ENCODE data around the gene BRAT1. TPM values are rescaled to one million over a fixed set of nuclear protein-coding genes. Genes with fewer than 3 reads are reported as not detected.

BRAT1 gene
- total RNA-seq, 4 donors from 2014 or later: 40.5 to 88.4 (median 60.6) TPM

DNA sequence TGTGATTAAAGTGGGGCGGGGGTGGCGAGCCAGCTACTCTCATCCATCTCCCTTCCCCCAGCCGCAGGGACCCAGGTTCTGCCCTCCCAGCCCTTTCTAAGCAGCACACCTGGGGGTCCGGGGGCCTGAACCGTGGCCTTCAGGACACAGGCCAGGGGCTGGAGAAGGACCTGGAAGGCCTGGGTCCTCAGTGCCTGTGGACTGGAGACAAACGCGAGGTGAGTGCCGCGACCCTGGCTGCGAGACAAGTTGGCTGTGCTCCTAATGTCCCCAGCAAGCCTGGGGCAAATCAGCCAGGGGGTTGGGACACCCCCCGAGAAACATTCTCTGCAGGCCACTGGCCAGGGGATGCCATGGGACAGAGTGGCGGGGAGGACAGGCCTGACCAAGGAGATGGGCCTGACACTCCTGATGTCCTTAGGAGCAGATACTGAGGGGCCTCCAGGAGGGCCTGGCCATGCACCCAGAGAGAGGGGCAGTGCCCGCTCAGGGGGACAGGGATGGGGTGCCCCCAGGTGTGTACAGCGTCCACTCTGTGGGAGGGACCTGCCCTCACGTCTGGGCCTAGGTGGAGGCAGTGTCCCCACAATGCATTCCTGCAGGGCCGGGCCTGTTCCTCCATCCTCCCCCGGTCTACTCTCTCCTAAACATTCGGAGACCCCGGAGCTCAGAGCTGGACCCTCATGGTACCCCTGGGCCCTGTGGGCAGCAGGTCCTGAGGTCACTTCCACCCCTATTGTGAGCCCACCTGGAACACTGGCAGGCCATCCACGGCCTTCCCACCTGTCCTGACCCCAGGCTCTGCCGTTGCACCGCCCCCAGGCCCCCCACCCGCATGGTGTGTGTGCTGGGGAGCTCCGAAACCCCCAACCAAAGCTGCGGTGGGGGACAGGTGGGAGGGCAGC is 13.1 kb downstream of the BRAT1 start:
- intact Hi-C loops (cut with DNase I; ENCODE audit: low total_unique reads): no loop called here
- DNase-seq (ENCODE audit: low spot score in 2 of 2): no peak

GRCh38 chr7:2541291-2542010 is 13.9 kb downstream of the BRAT1 start:
- TF ChIP-seq, protein P1, sequence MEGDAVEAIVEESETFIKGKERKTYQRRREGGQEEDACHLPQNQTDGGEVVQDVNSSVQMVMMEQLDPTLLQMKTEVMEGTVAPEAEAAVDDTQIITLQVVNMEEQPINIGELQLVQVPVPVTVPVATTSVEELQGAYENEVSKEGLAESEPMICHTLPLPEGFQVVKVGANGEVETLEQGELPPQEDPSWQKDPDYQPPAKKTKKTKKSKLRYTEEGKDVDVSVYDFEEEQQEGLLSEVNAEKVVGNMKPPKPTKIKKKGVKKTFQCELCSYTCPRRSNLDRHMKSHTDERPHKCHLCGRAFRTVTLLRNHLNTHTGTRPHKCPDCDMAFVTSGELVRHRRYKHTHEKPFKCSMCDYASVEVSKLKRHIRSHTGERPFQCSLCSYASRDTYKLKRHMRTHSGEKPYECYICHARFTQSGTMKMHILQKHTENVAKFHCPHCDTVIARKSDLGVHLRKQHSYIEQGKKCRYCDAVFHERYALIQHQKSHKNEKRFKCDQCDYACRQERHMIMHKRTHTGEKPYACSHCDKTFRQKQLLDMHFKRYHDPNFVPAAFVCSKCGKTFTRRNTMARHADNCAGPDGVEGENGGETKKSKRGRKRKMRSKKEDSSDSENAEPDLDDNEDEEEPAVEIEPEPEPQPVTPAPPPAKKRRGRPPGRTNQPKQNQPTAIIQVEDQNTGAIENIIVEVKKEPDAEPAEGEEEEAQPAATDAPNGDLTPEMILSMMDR (IDR thresholded peaks at IDR 0.05): no peak
- no peak for TF ChIP-seq POLR2A (IDR thresholded peaks at IDR 0.05)
- H3K4me3 ChIP-seq (ENCODE audit: low read depth, poor library complexity, severe bottlenecking): no peak overlapping the region
- intact Hi-C loops (cut with DNase I; ENCODE audit: low total_unique reads): no loop called here
- WGBS, 2 donors: 91 to 93% methylated on average over 23 to 30 of the region's 40 CpGs
- DNase-seq (ENCODE audit: low spot score in 2 of 2): no peak

More for the DNA sequence above, 13.1 kb downstream of the BRAT1 start:
- TF ChIP-seq, protein P1 (IDR thresholded peaks at IDR 0.05): no peak
- no peak for TF ChIP-seq POLR2A (IDR thresholded peaks at IDR 0.05)
- H3K4me3 ChIP-seq (ENCODE audit: low read depth, poor library complexity, severe bottlenecking): no peak overlapping the region
- 89 to 91% methylated on average over 12 to 23 of the region's 25 CpGs for WGBS, 2 donors

GRCh38 chr7:2540641-2541051 is 14.7 kb downstream of the BRAT1 start:
- TF ChIP-seq, protein P1 (IDR thresholded peaks at IDR 0.05): no peak
- no peak for TF ChIP-seq POLR2A (IDR thresholded peaks at IDR 0.05)

DNA sequence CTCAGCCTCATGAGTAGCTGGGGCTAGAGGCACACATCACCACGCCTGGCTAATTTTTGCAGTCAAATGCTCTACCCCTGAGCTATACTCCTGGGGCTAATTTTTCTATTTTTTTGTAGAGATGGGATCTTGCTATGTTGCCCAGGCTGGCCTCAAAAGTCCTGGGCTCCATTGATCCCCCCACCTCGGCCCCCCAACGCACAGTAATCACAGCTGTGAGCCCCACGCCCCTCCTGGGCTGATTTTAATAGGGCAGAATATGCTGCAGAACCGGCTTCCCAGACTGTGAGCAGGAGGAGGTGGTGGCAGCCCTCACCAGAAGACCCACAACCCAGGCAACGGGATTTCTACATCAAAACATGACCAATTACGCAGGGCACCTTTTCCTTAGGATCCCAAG is 15.2 kb downstream of the BRAT1 start:
- WGBS, 2 donors: 77 to 93% methylated on average over 5 to 7 of the region's 7 CpGs
- intact Hi-C loops (cut with DNase I; ENCODE audit: low total_unique reads): no loop called here
- no peak for DNase-seq (ENCODE audit: low spot score in 2 of 2)
- TF ChIP-seq, protein P1 (IDR thresholded peaks at IDR 0.05): no peak
- TF ChIP-seq POLR2A (IDR thresholded peaks at IDR 0.05): no peak
- H3K4me3 ChIP-seq (ENCODE audit: low read depth, poor library complexity, severe bottlenecking): no peak overlapping the region

More at GRCh38 chr7:2540641-2541051, 14.7 kb downstream of the BRAT1 start:
- intact Hi-C loops (cut with DNase I; ENCODE audit: low total_unique reads): no loop called here
- WGBS, 2 donors: 90 to 91% methylated on average over 16 to 19 of the region's 19 CpGs
- DNase-seq (ENCODE audit: low spot score in 2 of 2): no peak
- no peak overlapping the region for H3K4me3 ChIP-seq (ENCODE audit: low read depth, poor library complexity, severe bottlenecking)

- intact Hi-C loops (cut with DNase I; ENCODE audit: low total_unique reads): no loop called here
- WGBS, 2 donors: 90 to 92% methylated on average over 16 to 24 of the region's 32 CpGs
- no peak overlapping the region for H3K4me3 ChIP-seq (ENCODE audit: low read depth, poor library complexity, severe bottlenecking)
- no peak for DNase-seq (ENCODE audit: low spot score in 2 of 2)
- TF ChIP-seq POLR2A (IDR thresholded peaks at IDR 0.05): no peak
- TF ChIP-seq, protein P1 (IDR thresholded peaks at IDR 0.05): no peak
These were observed 16.1 kb downstream of the BRAT1 start for GRCh38 chr7:2539031-2539911.

Measured in lower leg skin (tissue), 4 donors.